Small intestine (tissue), 7 donors: ENCODE results near the gene MAPKAPK2. TPM values are rescaled to one million over a fixed set of nuclear protein-coding genes. Genes with fewer than 3 reads are reported as not detected.
A peak's percentile ranks its signal among the peaks of the same experiment; 100 is the strongest.
"Not testable (repeated sequence)": the region's sequence is repeated elsewhere in the genome, so short reads cannot be mapped to it uniquely, and the experiment has no call there.

Source experiments
- DNase-seq, 2 donors: peaks; one replicate each; pipeline versions ENCODE4 v3.0.0 to v3.0.0-alpha.2; 2013
- FAIRE-seq: peaks from 2 replicates; lab custom pipeline; 2012; peaks lifted over from hg19 to GRCh38; lab: Jason Lieb, UNC
- H3K27ac ChIP-seq, 3 donors: one replicate each; pipeline ENCODE4 v1.5.1; 2013; ENCODE audit warnings: low read length in 2 of 3, mild to moderate bottlenecking in 2 of 3, control low read depth in 1 of 3, inconsistent platforms in 1 of 3, low read depth in 1 of 3, moderate library complexity in 1 of 3
- H3K27me3 ChIP-seq, 3 donors: one replicate each; pipeline ENCODE4 v1.6.1; 2013; ENCODE audit warnings: low read length in 3 of 3, inconsistent platforms in 1 of 3; ENCODE audit not compliant: control insufficient read depth in 3 of 3, insufficient read depth in 3 of 3
- H3K36me3 ChIP-seq, 3 donors: one replicate each; pipeline ENCODE4 v1.6.1; 2013; ENCODE audit warnings: low read length in 3 of 3, inconsistent platforms in 1 of 3, low read depth in 1 of 3, mild to moderate bottlenecking in 1 of 3, moderate library complexity in 1 of 3; ENCODE audit not compliant: control insufficient read depth in 3 of 3, insufficient read depth in 2 of 3
- H3K4me1 ChIP-seq, 3 donors: one replicate each; pipeline ENCODE4 v1.6.1; 2013; ENCODE audit warnings: low read length in 2 of 3, inconsistent platforms in 1 of 3, low read depth in 1 of 3, mild to moderate bottlenecking in 1 of 3, moderate library complexity in 1 of 3; ENCODE audit not compliant: control insufficient read depth in 3 of 3, insufficient read depth in 2 of 3
- H3K4me3 ChIP-seq, 3 donors: one replicate each; pipeline ENCODE4 v1.5.1; 2013; ENCODE audit warnings: low read length in 3 of 3, control low read depth in 1 of 3, inconsistent platforms in 1 of 3, low read depth in 1 of 3, mild to moderate bottlenecking in 1 of 3, moderate library complexity in 1 of 3
- H3K9me3 ChIP-seq, 2 donors: one replicate each; pipeline ENCODE4 v1.6.1; 2013; ENCODE audit warnings: low read depth in 1 of 2, low read length in 1 of 2; ENCODE audit not compliant: control insufficient read depth in 2 of 2, insufficient read depth in 1 of 2
- WGBS, 3 donors: extraction: QIAGEN DNeasy Blood & Tissue Kit; methylation state at CpG; one replicate each; pipeline ENCODE4 v1.1.7; 2013; 5-methylcytosine and 5-hydroxymethylcytosine counted together
- polyA plus RNA-seq, 4 donors: library from polyadenylated mRNA; stranded (reverse) in 3 of 4; unstranded in 1 of 4; fragments of 200-250 nt in 3 of 4; fragments of 120-200 nt in 1 of 4; gene quantifications; one replicate each; pipeline versions ENCODE4 v1.2.1 to v1.2.3, GENCODE V29; 2013
- donor health status: healthy with polysubstance abuse.
- donor health status: control.
- donor health status: control.
- donor health status: Bipolar disorder and iron deficiency.
- donor health status: healthy.

Gene MAPKAPK2
- polyA plus RNA-seq, 4 donors, result 56.4 to 93.5 (median 71.3) TPM

- DNase-seq (peak; percentile 12 to 55), FAIRE-seq (no peak)
- peaks cover 0 to 2% (median 0%) of the 10 kb centered on the region in 3 donors for H3K36me3 ChIP-seq
- H3K4me1 ChIP-seq, result no peaks in the 10 kb centered on the region
- H3K27ac ChIP-seq, result peak overlapping the region in 1 of 3 donors; percentile 56
- H3K9me3 ChIP-seq, result no peaks in the 10 kb centered on the region
- peaks cover 0 to 3% (median 0%) of the 10 kb centered on the region in 3 donors for H3K27me3 ChIP-seq
- WGBS, 3 donors, result 48 to 54% (median 54%) methylated on average over 7 of the region's 7 CpGs
- H3K4me3 ChIP-seq, result no peak overlapping the region
These were observed 84.6 kb downstream of the MAPKAPK2 start for GRCh38 chr1:206769304-206769731.

DNA sequence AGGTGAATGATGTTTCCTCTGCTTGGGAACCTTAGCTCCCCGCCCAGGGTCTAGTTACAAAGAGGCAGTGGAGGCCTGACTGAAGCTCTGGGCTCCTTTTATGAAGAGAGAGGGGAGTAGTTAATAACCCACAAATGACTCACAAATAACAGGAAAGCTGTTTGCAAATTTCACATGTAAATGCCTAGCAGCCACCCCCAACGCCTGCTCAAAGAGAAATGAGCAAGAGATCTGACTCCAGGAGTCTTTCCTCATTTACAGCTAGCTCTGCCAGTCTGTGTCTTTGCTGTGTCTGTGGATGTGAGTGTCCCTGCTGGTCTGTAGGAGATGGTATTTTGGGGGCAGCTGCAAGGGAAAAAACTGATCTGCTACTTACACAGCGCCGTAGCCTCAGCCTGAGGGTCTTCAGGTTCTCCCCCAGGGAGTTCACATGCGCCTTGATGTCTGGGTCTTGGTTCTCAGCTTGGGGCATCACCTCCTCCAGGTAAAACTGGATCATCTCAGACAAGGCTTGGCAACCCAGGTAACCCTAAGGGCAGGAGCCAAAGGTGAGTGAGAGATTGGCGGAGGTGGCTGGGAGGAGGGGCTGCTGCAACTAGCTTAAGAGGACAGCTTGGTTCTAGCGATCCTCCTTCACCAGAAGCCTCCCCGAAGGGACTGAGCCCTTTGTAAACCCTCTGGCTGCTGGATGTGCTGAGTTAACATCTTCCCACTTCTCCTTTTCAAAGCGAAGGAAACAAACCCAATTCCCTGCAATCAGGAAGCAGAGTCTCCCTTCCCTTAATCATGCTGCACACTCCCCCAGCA, 86.0 kb downstream of the MAPKAPK2 start, which contains the start of gene IL19:
IL19 (plus strand) TSS at position 243 of the 807 bp plus-strand sequence. CDS start 65,890 bp downstream, outside the sequence.
- H3K36me3 ChIP-seq, result peaks cover 0 to 2% (median 0%) of the 10 kb centered on the region in 3 donors
- no peaks in the 10 kb centered on the region for H3K4me1 ChIP-seq
- DNase-seq (no peak), FAIRE-seq (no peak)
- peaks cover 0 to 3% (median 0%) of the 10 kb centered on the region in 3 donors for H3K27me3 ChIP-seq
- no peak within 1 kb of the TSS for H3K4me3 ChIP-seq
- no peaks in the 10 kb centered on the region for H3K9me3 ChIP-seq
- 60 to 63% (median 61%) methylated on average over 9 of the region's 9 CpGs for WGBS, 3 donors
- H3K27ac ChIP-seq, result peak within 1 kb of the TSS in 1 of 3 donors; percentile 12

GRCh38 chr1:206771338-206771692, 86.6 kb downstream of the MAPKAPK2 start:
- H3K27ac ChIP-seq, result no peak overlapping the region
- no peak overlapping the region for H3K4me3 ChIP-seq
- peaks cover 0 to 2% (median 0%) of the 10 kb centered on the region in 3 donors for H3K27me3 ChIP-seq
- DNase-seq, result no peak
- 61 to 67% (median 66%) methylated on average over 4 of the region's 4 CpGs for WGBS, 3 donors
- peaks cover 0 to 2% (median 0%) of the 10 kb centered on the region in 3 donors for H3K36me3 ChIP-seq
- no peak for FAIRE-seq
- peaks cover 0 to 3% (median 0%) of the 10 kb centered on the region in 3 donors for H3K4me1 ChIP-seq
- no peaks in the 10 kb centered on the region for H3K9me3 ChIP-seq

DNA sequence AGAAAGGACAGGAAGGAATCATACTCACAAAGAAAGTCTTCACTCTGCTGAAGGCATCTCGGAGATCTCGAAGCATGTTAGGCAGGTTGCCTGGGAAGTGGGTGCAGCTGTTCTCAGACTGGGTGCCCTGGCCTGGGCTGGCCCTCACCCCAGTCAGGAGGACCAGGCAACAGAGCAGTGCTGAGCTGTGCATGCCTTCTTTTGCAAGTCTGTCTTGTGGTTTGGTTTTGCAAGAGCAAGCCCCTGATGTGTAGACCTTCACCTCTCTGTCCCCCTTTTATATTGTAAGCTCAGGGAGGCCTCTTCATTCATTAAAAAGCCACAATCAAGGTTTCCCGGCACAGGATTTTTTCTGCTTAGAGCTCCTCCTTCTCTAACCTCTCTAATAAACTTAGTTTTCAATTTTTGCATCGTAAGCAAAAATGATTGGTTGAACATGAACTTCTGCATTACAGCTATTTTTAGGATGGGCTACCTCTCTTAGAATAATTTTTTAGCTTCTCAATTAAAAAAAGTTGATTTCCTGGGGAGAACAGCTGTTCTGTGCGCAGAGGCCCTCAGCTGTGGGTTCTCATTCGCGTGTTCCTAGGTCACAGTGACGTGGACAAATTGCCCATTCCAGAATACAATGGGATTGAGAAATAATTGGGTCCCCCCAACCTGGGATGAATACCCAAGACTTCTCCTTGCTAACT, 87.7 kb downstream of the MAPKAPK2 start, which contains the start of gene IL10:
IL10 (minus strand) TSS at position 252 of the 695 bp plus-strand sequence; CDS start at position 193, 59 bp downstream.
- Histone ChIP-seq H3K4me3 (no peak within 1 kb of the TSS), H3K36me3 (peaks cover 0 to 2% (median 0%) of the 10 kb centered on the region in 3 donors), H3K27ac (peak within 1 kb of the TSS in 1 of 3 donors; percentile 29), H3K4me1 (peaks cover 0 to 3% (median 0%) of the 10 kb centered on the region in 3 donors), H3K27me3 (no peaks in the 10 kb centered on the region), H3K9me3 (no peaks in the 10 kb centered on the region)
- 74 to 79% (median 78%) methylated on average over 8 of the region's 8 CpGs for WGBS, 3 donors
- DNase-seq (no peak), FAIRE-seq (no peak)

DNA sequence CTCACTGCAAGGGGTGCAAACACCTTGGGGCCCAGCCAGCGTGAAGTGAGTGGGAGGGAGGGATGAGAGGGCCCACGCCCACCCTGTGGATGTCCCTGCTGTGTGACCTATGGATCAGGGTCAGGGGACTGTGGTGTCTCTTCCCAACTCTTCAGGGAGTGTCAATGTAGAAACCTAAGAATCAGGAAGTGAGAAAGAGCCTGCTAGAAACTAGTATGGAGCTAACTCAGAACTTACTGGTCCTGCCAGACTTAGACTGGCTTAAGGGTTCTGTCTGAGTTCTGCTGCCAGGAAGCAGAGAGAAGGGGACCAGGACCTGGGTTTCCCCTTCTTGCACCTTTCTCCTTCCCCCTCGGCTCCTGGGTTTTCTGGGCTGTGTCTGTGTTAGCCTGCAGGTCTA, 89.4 kb downstream of the MAPKAPK2 start:
- H3K9me3 ChIP-seq, result no peaks in the 10 kb centered on the region
- no peak overlapping the region for H3K4me3 ChIP-seq
- no peak for FAIRE-seq
- peaks cover 0 to 2% (median 0%) of the 10 kb centered on the region in 3 donors for H3K36me3 ChIP-seq
- no peak for DNase-seq
- H3K27me3 ChIP-seq, result no peaks in the 10 kb centered on the region
- peaks cover 0 to 3% (median 0%) of the 10 kb centered on the region in 3 donors for H3K4me1 ChIP-seq
- no peak overlapping the region for H3K27ac ChIP-seq
- WGBS, 3 donors, result 52 to 63% (median 63%) methylated on average over 3 of the region's 3 CpGs

DNA sequence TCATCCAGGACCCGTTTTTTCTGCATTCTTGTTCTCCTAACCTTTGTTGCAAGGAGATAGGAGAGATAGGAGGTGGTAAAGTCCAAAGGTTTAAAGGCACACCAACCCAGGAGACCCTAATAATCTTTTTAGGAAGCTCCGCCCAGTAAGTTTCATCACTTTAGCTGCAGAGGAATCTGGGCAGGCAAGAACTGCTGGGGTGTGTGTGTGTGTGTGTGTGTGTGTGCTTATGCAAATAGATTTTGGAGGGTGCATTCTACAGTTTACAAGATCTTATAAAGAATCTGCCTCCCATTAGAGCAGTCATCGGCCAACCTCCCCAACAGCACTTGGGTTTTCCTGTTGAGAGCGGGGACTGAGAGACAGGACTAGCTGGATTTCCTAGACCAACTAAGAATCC, 91.5 kb downstream of the MAPKAPK2 start:
- DNase-seq, result peak in 1 of 2 donors; percentile 53
- H3K27ac ChIP-seq, result no peak overlapping the region
- peaks cover 0 to 3% (median 0%) of the 10 kb centered on the region in 3 donors for H3K4me1 ChIP-seq
- H3K36me3 ChIP-seq, result no peaks in the 10 kb centered on the region
- FAIRE-seq, result no peak
- H3K27me3 ChIP-seq, result no peaks in the 10 kb centered on the region
- H3K9me3 ChIP-seq, result no peaks in the 10 kb centered on the region
- H3K4me3 ChIP-seq, result no peak overlapping the region
- WGBS, 3 donors, result 41 to 65% (median 58%) methylated on average over 4 of the region's 4 CpGs

DNA sequence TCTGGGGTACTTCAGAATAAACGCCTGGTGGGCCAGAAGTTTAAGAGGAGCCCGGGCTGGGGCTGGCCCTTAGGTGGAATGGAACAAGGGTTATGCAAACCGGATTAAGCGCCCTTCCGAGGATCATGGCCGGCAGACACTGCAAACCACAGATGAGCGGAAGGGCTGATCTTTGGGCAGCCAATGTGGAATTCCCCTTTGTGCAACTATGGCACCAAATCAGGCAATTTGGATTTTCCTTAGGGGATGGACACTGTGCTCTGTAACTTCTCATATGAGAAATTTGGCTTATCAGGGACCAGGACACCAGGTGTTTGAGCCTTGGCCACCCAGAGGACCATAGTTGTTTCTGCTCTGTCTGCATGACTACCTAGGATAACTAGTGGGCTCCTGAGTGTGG, 93.3 kb downstream of the MAPKAPK2 start:
- Histone ChIP-seq H3K27me3 (no peaks in the 10 kb centered on the region), H3K27ac (no peak overlapping the region), H3K36me3 (no peaks in the 10 kb centered on the region), H3K4me3 (no peak overlapping the region), H3K9me3 (no peaks in the 10 kb centered on the region), H3K4me1 (peaks cover 0 to 3% (median 0%) of the 10 kb centered on the region in 3 donors)
- no peak for FAIRE-seq
- 90 to 94% (median 91%) methylated on average over 7 of the region's 7 CpGs for WGBS, 3 donors
- no peak for DNase-seq

DNA sequence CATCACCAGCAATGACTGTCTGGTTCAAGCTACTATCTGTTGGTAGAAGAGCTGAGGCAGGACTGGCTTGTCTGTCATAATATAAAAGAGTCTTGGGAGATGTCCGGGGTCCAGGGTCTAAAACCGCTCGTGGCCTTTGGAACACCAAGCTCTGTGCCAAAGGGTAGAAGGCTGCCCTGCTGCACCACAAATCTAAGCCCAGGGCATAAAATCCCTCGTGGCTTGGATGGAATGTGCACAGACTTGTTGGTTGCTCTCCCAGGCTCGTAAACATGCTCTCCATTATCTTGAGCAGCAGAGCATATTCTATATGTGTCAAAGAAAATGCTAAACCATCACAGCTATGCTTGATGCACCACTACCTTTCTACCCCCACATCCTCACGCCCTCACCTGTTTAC, 94.2 kb downstream of the MAPKAPK2 start:
- H3K27ac ChIP-seq, H3K9me3 ChIP-seq, H3K27me3 ChIP-seq, FAIRE-seq, H3K36me3 ChIP-seq, H3K4me1 ChIP-seq, H3K4me3 ChIP-seq, DNase-seq: not testable (repeated sequence)
- 34 to 73% (median 50%) methylated on average over 6 of the region's 6 CpGs for WGBS, 3 donors
